Stimulated activated naive CD4-positive, alpha-beta T cell (primary cell): ENCODE data around the gene ATRIP.
A peak's percentile ranks its signal among the peaks of the same experiment; 100 is the strongest.
"Not testable (repeated sequence)": the region's sequence is repeated elsewhere in the genome, so short reads cannot be mapped to it uniquely, and the experiment has no call there.

Experiments used
- DNase-seq, 6 experiments: peaks; one replicate each; lab custom pipeline; 2025; lab: John Stamatoyannopoulos, UW

Gene ATRIP

DNA sequence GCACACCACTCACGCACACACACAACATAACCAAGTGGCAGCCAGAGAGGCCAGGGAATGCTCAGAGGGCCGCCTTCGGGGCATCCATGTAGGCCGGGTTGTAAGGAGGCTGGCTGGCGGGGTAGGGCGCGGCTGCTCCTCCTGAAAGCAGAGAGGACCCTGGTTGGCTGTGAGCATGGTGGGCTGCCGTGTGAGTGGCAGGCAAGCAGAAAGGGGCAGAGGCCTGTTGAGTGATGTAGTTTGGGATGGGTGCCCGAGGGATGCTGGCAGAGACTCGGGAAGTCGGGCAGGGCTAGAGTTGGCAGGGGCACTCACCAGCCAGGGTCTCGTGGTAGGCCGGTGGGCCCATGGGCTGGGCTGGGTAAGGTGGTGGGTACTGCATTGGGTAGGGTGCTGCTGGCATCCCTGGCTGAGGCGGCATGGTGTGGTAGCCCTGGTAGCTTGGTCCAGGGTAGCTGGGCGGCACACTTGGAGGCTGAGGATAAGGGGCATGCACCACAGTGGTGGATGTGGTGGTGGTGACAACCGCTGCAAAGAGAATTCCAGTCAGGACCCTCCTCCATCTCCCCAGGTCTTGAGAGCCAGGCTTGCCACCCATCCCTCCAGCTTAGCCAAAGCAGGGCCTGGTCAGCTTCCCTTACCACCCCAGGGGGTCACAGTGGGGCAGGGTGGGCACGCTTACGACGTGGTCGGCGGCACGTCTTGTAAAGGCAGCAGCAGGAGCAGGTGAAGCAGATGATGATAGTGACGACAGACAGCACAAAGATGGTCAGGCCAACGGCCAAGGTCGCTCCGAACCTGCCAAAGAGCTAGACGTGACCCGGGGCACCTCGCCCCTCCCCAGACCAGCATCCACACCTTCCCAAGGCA lies 22.7 kb downstream of the ATRIP start:
- DNase-seq = no peak

DNA sequence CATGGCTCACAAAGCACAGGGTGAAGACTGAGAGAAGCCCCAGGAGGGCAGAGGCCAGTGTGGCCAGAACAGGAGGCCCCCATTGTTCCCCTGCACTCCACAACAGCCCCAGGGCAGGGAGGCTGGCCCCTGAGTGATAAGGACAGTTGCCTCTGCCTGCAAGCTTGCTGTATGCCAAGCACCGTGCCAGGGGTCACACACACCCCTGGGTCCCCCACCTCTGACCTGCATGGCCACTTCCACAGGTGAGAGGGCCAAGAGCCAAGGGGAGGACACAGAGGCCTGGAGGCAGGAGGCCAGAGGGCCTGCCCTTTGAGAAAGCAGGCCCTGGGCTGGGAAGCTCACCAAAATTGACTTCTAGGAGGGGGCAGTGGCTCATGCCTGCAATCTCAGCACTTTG lies 23.7 kb downstream of the ATRIP start:
- no peak for DNase-seq

DNA sequence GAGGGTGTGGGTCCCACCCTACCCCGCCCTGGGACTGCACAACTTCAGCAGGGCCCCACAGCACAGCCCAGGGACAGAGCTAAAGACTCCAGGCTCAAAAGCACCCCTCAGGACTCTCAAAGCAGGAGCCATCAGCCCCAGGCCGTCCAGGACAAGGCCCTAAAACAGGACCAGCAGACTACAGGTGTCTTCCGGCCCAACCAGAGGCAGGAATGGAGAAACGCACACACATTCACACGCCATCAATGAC lies 26.1 kb downstream of the ATRIP start:
- no peak for DNase-seq

DNA sequence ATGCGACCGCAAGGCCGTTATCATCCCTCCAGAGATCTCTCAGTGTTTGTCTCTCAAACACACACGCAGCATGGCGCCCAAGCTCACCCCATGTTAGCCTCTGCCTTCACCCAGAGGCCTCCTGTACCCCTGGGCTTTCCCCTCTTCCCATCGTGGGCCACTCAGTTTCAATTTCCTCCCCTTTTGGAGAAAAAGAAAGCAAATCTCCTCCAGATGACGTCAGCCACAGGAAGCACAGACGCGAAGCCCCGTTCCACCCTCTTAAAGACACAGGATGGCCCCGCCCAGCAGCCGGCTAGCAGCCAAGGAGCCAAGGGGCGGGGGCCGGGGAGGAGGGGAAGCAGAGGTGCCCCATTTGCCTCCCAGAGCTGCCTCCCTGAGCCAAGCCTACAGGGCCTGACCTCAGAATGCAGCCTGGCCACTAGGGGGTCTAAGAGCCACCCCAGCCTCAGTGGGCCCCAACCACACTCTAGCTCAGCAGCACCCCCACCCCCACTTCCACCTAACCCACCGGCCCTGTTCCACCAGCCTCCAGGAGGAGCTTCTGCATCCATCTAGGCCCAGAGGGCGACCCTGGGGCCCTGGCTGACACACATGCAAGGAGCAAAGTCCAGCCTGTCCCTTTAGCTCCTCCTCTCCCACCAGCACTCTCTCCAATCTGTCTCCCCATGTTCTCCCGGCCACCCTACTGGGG lies 26.5 kb downstream of the ATRIP start:
- peak; percentile 85 to 97 (median 94) for DNase-seq

DNA sequence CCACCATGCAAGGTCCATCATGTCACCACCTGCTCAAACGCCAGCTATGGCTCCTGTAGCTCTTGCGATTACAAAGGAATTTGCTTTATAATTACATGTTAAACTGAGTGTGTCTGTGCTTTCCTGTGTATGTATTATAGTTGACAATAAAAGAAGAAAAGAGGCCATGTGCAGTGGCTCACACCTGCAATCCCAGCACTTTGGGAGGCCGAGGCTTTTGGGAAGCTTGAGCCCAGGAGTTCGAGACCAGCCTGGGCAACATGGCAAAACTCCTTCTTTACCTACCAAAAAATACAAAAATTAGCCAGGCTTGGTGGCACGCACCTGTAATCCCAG lies 27.0 kb downstream of the ATRIP start:
- DNase-seq = no peak

DNA sequence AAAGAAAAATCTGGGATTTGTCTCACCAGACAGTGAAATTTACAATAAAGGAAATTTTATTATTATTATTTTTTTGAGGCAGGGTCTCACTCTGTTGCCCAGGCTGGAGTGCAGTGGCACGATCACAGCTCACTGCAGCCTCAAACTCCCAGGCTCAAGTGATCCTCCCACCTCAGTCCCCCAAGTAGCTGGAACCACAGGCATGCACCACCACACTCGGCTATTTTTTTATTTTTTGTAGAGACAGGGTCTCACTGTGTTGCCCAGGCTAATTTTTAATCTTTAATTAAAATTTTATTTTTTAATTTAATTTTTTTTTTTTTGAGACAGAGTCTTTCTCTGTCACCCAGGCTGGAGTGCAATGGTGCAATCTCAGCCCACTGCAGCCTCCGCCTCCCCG lies 27.5 kb downstream of the ATRIP start:
- not testable (repeated sequence) for DNase-seq

DNA sequence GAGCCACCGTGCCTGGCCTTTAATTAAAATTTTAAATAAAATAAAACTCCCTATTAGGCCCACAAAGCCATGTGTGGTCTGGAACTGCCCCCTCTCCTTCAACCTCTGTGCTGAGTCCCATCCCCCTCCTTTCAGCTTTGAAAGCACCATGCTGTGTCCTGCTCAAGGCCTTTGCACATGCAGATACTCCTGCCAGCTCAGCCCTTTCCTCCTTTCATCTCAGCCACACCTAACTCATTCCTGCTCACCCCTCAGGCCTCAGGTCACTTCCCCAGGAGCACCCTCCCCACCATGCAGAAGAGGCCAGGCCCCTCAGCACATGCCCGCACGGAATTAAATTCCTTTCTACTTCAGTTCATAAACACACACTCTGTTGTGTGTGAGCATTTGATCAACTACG lies 28.1 kb downstream of the ATRIP start:
- DNase-seq = no peak

DNA sequence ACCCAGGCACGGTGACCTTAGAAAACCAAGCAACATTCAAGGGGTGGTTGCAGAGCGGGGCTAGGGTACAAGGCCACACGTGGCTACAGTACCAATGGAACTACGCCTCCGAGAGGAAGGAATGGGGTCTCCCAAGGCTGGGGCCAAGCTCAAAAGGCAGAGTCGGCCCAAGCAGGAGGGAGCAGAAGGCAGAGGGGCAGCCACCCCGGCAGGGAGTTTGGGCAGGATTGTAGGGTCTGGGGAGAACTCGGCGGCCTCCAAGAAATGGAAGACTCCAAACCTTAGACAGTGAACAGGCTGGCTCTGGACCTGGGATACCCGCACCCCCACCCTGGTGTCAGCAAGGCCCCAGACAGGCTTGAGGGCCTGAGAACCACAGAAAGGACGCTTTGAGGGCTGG lies 28.7 kb downstream of the ATRIP start:
- no peak for DNase-seq

DNA sequence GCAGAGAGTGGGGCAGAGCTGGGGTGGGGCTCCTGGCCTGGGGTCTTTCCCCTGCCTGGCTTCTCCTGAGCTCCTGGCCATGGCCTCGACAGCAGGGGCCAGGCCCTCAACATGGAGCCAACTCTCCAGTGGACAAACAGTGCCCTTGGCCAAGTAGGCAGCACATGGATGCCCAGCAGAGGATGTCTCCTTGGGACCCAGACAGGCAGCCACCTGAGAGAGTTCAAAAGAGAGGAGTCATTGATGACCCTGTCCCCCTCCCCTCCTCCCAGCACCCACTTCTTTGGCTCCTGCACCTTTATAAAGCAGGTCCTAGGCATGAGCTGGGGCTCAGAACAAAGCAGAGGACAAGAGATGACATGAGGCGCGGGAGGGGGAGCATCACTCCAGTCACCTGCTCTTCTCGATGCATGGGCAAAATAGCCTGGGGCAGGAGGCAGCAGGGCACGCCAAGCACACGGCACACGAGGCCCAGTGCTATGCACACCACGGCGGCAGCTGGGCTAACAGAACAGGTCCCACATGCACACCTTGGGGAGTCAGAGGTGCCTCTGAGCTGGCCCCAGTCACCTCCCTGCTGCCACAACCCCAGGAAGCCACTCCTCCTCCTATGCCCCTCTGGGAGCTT lies 30.0 kb downstream of the ATRIP start:
- no peak for DNase-seq

DNA sequence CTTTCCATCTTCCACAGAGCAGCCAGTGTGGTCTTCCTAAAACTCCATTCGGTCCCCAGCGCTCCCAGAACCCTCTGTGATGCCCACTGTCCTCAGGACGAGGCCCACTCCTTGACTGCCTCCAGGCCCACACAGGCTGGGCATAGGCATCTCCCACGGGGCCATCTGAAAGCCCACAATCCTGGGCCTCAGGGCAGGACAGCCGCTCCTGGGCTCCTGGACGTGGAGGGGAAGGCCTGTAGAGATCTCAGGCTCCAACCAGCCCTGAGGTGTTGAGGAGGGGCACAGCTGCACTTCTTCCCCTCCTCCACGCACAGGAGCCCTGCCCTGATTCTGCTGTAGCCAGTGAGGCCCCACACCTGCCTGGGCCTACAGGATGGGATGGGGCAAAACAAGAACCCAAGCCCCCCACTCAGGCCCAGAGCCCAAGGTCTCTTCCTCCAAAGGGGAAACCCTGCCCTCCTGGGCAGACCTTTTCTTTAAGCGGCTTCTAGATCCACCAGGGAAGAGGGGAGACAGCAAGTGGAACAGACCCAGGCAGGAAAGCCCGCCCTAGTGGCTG lies 31.5 kb downstream of the ATRIP start:
- peak in 1 of 6 experiments; percentile 19 for DNase-seq

DNA sequence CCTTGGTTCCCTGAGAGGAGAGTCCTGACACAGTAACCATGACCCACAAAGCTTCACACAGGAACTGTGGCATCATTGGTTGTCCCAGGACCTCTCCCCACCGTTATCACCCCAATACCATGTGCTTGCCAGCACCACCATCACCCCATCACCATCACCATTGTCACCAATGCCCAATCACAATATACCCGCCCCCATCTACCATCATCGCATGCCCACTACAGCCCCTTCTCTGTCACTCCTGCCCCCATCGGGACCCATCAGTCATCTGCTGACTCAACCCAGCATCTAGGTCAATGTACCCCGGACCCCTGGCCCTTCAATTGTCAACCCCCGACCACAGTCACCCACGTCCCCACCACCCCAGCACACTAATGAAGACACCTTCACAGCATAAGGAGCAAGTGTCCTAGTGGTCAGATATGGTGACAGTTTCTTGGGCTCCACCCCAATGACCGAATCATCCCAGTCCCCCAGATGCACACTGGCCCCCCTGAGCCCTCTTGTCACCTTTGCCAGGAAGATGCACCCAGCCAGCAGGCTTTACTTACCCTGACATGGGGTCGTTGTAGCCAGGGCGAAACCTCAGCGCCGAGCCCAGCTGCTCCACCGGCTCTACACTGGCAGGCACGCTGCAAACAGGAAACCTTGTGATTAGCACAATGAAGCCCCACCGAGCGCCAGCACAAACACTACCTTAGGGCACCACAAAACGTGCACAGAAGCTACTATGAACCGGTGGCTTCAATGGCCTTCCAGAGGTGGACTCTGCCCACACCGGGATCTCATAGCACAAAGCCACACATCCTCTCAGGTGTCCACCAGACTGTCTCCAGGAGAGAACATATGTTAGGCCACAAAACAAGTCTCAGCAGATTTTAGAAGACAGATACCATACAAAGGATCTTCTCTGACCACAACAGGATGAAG lies 32.4 kb downstream of the ATRIP start:
- DNase-seq = peak; percentile 20 to 90 (median 70)

DNA sequence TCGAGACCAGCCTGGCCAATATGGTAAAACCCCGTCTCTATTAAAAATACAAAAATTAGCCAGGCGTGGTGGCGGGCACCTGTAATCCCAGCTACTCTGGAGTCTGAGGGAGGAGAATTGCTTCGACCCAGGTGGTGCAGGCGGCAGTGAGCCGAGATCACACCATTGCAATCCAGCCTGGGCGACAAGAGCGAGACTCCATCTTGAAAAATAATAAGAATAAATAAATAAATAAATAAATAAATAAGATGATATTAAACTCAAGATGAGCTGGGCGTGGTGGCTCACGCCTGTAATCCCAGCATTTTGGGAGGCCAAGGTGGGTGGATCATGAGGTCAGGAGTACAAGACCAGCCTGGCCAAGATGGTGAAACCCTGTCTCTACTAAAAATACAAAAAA lies 34.4 kb downstream of the ATRIP start:
- DNase-seq = not testable (repeated sequence)

DNA sequence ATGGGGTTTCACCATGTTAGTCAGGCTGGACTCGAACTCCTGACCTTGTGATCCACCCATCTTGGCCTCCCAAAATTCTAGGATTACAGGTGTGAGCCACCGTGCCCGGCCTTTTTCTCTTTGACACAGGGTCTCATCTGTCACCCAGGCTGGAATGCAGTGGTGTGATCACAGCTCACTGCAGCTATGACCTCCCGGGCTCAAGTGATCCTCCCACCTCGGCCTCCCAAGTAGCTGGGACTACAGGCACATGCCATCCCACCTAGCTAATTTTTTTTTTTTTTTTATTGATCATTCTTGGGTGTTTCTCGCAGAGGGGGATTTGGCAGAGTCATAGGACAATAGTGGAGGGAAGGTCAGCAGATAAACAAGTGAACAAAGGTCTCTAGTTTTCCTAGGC lies 36.3 kb downstream of the ATRIP start:
- not testable (repeated sequence) for DNase-seq

DNA sequence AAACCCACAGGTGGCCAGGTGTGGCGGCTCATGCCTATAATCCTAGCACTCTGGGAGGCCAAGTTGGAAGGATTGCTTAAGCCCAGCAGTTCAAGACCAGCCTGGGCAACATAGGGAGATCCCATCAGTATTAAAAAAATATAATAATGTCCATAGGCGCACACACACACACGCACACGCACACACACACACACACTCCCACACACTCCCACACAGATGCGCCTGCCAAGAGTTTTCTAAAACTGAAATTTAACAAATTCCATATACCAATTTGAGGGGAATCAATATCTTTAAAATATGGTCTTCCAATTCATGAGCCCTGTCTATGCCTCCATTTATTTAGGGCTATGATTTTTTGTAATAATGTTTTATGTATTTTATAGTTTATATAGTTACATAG lies 40.4 kb downstream of the ATRIP start:
- no peak for DNase-seq

DNA sequence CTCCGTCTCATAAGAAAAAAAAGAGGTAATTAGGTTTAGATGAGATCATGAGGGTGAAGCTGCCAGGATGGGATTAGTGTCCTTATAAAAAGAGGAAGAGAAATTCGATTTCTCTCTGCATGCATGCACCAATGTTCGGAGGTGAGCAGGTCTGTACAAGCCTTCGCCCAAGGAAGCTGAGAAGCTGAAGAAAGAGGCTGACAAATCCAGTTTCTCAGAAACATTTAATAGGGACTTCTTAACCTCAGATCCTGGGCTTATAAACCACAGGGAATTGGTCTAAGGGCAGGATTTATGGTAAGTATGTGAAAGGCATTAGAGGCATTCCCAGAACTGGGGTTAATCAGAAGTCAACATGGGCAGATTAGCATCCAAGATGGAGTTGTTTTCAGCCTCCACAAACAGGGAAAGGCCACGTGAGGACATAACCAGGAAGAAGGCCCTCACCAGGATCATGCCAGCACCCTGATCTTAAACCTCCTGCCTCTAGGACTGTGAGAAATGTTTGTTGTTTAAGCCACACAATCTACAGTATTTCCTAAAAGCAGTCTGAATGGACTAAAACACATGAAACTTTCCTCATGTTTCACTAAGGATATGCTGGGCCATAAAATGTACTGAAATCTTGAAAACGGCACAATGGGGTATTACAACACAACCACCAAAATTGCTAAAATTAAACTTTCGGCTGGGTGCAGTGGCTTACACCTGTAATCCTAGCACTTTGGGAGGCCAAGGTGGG lies 46.1 kb downstream of the ATRIP start:
- DNase-seq = no peak

DNA sequence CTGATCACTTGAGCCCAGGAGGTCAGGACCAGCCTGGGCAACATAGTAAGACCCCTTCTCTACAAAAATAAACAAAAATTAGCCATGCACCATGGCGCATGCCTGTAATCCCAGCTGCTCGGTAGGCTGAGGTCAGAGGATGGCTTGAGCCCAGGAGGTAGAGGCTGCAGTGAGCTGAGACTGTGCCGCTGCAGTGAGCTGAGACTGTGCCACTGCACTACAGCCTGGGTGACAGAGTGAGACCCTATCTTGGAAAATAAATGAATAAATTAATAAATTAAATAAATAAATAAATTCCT lies 46.6 kb downstream of the ATRIP start:
- no peak for DNase-seq

DNA sequence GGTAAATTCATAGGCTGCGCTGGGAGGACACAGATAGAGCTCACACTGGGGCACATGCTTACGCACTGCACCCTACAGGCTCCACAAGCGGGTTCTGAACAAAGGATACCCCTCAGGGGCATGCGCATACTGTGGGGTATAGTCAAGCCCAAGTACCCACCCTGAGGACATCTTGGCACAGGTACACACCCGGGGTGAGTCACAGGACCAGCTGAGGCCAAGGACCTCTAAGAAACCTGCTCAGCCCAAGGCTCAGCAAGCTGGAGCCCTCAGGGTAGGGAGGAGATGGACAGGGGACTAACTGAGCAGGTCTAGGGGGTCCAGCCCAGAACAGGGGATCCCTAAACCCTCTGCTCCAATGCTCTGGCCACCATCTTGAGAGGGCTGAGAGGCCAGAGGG lies 54.1 kb downstream of the ATRIP start:
- no peak for DNase-seq

DNA sequence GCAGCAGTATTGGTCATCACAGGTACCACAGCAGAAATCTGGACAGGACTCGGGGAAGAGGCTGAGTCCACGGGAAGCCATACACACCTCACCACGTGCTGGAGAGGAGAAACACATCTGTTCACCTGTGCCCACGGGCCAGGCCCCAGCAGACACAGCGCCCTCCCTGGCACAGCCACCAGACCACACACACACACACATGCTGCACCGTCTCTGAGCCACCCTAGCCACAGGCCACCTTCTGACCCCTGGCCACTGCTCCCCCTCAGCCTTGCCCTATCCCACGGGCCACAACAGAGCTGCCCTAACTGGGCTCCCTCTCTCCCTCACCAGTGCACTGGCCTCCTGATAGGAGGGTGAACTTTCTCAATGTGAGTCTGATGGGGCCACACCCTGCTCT lies 54.7 kb downstream of the ATRIP start:
- no peak for DNase-seq

DNA sequence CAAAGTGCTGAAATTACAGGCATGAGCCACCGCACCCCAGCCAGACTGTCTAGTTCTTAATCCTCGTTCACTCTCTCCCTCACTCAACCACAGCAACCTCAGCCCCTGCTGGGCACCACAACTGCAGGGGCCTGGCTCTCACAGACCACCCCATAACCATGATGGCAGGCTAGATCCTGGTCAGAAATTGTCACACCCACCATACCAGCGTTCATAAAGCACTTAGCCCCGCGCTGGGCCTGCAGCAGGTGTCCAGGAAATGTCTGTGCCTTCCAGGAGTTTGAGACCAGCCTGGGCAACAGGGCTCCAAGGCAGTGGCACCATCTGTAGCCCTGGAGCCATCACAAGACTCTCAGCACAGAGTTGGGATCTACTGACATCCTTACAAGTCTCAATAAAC lies 55.6 kb downstream of the ATRIP start:
- no peak for DNase-seq

DNA sequence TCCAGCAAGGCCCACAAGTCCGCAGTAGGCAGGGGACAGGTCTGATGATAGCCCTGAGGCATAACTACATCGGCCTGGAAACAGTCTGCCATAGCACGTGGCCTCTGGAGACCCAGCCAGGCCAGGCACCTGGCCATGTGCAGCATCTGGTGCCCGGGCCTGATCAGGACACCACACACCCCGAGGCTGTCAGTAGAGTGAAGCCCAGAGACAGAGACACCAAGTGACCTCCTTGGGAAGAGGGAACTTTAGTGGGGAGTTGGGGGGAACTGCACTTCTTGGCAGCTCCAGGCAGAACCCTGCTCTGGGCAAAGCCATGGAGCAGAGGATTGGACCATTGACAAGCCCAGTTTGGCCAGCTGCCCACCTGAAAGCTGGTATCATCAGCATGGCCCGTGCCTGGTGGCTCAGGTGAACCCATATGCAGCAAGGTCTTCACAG lies 56.2 kb downstream of the ATRIP start:
- DNase-seq = peak in 1 of 6 experiments; percentile 5

DNA sequence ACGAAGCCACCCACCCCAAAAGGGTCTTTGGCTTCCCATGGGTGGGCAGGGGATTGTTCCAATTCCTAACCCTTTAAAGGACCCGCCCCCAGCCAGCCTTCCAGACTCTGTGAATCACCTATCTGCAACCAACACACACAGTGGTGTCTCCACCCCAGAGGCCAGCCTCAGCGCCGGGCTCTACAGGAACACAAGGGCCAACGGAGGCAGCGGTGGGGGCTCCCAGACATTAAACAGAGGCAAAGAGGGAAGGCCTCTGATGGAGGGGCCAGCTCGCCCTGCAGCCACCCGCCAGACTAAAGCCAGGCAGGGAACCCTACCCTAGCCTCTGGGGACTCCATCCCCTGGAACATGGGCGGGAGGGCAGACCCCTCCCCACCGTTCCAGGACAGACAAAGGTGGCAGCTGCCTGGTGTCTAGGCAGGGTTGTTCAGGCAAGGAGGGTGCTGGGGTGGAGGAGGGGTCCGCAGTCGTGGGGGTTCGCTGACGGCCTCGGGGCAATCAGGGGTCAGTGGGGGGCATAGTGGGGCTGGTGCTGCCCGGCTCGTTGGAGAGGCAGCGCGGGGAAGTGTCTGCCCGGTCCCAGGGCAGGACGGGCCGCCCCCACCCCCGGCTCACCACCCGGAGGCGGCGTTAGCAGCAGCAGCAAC lies 57.0 kb downstream of the ATRIP start:
- peak in 1 of 6 experiments; percentile 48 for DNase-seq
